Activated T-helper 2 cell treated with anti-CD3 and anti-CD28 coated beads, Interferon-gamma antibody, Interleukin-2, Interleukin-4, amounts not matched to agents 10 μg/mL and 5 μg/mL and 100 μg/mL, durations not matched to agents 14 hours and 24 hours and 36 hours (primary cell): Measurements from ENCODE around the gene MRPL43. TPM values are rescaled to one million over a fixed set of nuclear protein-coding genes. Genes with fewer than 3 reads are reported as not detected.

Experiments used
- DNase-seq: peaks from one replicate; pipeline ENCODE4 v3.0.0; 2021; ENCODE audit warnings: low spot score
- H3K27ac Mint-ChIP-seq: one replicate; pipeline ENCODE4 v1.8.0; 2021; ENCODE audit warnings: mixed read lengths
- H3K27me3 Mint-ChIP-seq: one replicate; pipeline ENCODE4 v1.8.0; 2021; ENCODE audit warnings: low read depth, mixed read lengths
- H3K36me3 Mint-ChIP-seq: one replicate; pipeline ENCODE4 v1.8.0; 2021; ENCODE audit warnings: low read depth, mixed read lengths
- H3K4me1 Mint-ChIP-seq: one replicate; pipeline ENCODE4 v1.8.0; 2021; ENCODE audit warnings: low read depth, mixed read lengths
- H3K4me3 Mint-ChIP-seq: one replicate; pipeline ENCODE4 v1.8.0; 2021; ENCODE audit warnings: low read depth, mild to moderate bottlenecking, moderate library complexity, mixed read lengths
- H3K9me3 Mint-ChIP-seq: one replicate; pipeline ENCODE4 v1.8.0; 2021; ENCODE audit warnings: mixed read lengths
- intact Hi-C: fragments of 100-400 bp; cut with micrococcal nuclease; formaldehyde crosslinking; loops from one replicate; pipeline ENCODE4 v1.15.1; 2023
- total RNA-seq: library from RNA; stranded (reverse); gene quantifications from 2 replicates; pipeline ENCODE4 v1.2.3, GENCODE V29; 2022

MRPL43 gene
- total RNA-seq, 1 donor from 2014 or later, result 62.7 TPM

DNA sequence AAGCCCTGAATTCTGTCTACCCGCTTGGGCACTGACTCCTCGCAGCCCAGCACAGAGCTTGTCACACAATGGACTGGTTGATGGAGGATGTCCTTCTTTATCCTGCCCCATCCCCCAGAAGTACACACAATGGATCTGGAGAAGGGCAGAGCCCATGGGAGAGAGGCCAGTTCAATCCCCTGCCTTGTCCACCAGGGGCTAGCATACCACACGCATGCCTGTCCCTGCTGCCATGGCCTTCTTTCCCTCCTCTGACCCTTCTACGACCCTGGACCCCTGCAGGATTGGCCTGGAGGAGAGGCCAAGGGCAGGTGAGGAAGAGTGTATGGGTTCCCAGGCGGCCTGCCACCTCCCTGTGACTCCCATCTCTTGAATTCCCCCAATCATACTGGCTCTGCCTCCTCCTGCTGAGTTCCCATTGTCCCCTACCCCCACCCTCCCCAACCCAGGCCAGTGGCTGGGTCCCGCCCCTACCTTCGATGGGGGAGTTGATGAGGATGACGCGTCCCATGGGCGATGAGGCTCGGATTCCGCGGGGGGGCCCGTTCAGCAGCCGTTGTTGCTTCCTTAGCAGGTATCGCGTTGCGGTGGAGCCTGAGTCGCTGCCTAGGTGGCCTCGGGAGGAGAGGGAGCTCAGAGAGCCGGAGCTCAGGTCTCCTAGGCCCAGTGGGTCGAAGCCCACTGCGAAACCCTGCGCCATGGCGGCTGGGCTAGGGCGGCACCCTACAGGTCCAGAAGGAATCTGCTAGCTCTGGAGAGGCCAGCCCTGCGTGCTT is 42.4 kb upstream of the MRPL43 start:
- Mint-ChIP-seq H3K4me1 (peaks cover 15% of the 10 kb centered on the region), H3K27ac (no peak overlapping the region), H3K27me3 (peaks cover 21% of the 10 kb centered on the region), H3K36me3 (peaks cover 5% of the 10 kb centered on the region), H3K4me3 (no peak overlapping the region), H3K9me3 (no peaks in the 10 kb centered on the region)
- intact Hi-C loops, result loop anchor here (5.0 kb wide), 1 partner anchor 323 kb away; the partner anchor contains the start of gene BTRC
- no peak for DNase-seq

DNA sequence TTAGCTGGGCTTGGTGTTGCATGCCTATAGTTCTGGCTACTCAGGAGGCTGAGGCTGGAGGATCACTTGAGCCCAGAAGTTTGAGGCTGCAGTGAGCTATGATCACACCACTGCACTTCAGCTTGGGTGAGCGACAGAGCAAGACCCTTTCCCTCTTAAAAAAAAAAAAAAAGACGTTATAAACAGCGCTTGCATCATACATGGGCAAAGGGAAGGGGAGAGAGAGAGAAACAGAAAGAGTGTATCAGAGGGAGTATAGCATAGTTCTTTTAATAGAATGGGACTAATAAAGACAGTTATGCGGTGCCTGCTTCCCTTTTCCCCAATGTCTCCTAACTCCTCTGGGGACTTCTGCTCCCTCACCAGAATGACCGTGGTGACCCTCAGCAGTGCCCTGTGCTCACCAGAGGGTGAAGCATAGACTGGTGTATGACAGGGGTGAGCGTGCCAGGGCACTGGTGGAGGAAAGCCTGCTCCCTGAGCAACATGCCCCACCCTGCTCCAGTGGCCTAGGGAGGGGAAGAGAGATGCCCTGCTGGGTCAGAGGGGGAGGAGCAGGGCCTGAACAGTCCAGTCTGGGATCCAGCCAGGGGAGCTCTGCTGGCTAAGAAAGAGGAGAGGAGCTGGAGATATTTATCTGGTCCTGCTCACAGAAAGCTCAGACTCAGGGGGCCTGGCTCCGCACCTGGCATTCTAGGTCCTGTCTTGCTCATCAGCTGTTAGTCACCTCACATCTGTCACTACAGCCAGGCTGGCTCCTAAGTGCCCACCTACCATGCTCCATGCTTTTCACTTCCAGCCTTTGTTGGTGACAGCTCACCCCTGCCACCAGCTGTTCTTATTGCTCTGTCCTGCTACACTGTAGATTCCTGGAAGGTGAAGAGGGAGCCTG is 41.4 kb upstream of the MRPL43 start:
- Mint-ChIP-seq H3K4me1 (peaks cover 12% of the 10 kb centered on the region), H3K4me3 (no peak overlapping the region), H3K9me3 (no peaks in the 10 kb centered on the region), H3K27me3 (peaks cover 21% of the 10 kb centered on the region), H3K36me3 (peaks cover 5% of the 10 kb centered on the region), H3K27ac (no peak overlapping the region)
- intact Hi-C loops, result no loop called here
- no peak for DNase-seq

DNA sequence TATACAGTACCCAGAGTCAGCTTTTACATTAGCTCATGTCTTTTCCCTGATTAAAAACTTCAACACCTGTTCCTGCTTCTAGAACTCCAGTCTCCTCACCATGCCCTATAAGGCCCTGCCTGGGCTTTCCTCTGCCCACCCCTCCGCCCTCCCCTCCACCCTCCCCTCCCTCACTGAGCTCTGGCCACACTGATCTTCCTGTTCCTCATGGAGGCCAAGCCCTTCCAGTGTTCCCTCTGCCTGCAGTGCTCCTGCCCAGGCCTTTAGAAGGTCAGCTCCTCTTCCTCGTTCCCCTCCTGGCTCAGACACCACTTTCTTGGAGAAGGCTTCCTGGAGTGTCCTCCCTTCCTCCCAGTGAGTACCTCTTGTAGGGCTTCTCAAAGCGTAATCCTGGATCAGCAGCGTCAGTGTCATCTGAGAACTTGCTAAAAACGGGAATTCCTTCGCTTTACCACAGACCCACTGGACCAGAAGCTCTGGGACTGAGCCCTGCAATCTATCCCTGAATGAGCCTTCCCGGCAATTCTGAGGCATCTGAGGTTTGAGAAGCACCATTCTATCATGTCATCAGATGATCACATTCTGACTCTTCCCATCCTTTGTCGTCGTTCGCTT is 39.9 kb upstream of the MRPL43 start:
- Mint-ChIP-seq H3K27me3 (peaks cover 21% of the 10 kb centered on the region), H3K27ac (no peak overlapping the region), H3K4me3 (no peak overlapping the region), H3K9me3 (no peaks in the 10 kb centered on the region), H3K4me1 (no peaks in the 10 kb centered on the region), H3K36me3 (no peaks in the 10 kb centered on the region)
- intact Hi-C loops, result no loop called here
- DNase-seq, result no peak

DNA sequence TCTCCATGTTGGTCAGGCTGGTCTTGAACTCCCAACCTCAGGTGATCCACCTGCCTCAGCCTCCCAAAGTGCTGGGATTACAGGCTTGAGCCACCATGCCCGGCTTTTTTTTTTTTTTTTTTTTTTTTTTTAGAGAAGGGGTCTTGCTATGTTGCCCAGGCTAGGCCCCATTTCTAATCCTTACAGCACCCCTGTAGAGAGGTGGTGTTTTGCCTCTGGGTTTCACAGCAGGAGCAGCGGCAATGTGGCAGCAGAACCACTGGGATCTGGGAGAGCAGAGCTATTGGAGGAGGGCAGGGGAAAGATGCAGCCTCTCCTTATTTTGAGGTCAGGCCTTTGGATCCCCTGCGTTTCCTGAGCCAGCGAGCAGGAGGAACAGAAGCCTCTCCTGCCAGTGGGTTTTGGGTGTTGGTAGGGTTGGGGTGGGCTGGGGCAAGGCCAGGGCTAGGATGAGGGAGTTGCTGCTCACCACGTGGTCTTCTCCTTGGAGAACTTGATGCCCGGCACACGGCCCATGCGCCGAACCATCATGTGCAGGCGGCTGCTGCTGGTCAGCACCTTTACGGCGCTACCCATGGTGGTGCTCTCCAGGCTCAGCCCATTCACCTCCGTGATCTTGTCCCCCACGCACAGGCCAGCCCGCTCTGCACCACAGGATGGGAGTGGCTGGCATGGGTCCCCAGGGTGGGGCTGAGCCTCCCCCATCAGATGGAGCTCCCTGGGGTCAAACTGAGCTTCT is 35.8 kb upstream of the MRPL43 start:
- Mint-ChIP-seq H3K27me3 (peaks cover 20% of the 10 kb centered on the region), H3K4me3 (no peak overlapping the region), H3K36me3 (no peaks in the 10 kb centered on the region), H3K4me1 (peaks cover 5% of the 10 kb centered on the region), H3K27ac (no peak overlapping the region), H3K9me3 (no peaks in the 10 kb centered on the region)
- intact Hi-C loops, result no loop called here
- no peak for DNase-seq

DNA sequence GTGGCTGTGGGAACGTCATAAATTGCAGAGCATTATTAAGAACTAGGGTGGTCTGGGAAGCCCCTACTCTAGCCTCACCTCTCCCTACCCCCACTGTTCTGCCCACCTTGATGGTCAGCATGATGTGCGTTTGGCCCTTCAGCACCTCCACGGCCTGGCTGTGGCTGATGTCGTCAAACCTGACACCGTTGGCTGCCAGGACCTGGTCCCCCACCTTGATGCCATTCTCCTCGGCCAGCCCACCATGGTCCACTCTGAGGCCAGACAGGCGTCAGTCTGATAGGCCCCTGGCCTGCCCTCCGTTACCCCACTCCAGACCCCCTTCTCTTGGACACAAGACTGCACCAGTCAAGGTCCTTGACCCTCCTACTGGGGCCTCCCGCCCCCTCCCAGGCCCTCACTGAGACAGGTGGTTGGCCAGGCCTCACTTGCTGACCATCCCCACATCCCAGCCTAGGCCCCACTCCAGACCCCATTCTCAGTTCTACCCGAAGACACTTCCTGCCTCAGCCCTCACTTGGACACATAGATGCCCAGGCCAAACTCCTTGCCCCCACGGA is 34.5 kb upstream of the MRPL43 start:
- Mint-ChIP-seq H3K36me3 (no peaks in the 10 kb centered on the region), H3K27me3 (peaks cover 22% of the 10 kb centered on the region), H3K9me3 (no peaks in the 10 kb centered on the region), H3K4me1 (peaks cover 5% of the 10 kb centered on the region), H3K27ac (no peak overlapping the region), H3K4me3 (no peak overlapping the region)
- no peak for DNase-seq
- intact Hi-C loops, result no loop called here

DNA sequence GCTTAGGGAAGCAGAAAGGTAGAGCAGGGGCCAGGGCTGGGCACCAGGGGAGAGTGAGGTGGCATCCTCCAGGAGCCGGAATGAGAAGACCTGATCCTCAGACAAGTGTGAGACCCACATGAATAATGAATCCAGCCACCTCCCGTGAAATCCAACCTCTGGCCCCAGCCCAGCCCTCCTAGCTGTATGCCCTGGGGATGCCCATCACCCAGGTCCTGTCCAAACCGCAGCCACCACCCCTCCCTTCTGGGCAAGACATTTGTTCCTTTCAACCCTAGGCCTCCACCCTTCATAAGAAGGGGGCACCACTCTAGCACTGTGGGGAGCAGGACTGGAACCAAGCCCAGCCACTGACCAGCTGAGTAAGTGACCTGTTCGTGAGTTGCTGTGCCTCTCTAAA is 33.9 kb upstream of the MRPL43 start:
- Mint-ChIP-seq H3K4me1 (peaks cover 5% of the 10 kb centered on the region), H3K4me3 (no peak overlapping the region), H3K27me3 (peaks cover 27% of the 10 kb centered on the region), H3K36me3 (no peaks in the 10 kb centered on the region), H3K9me3 (no peaks in the 10 kb centered on the region), H3K27ac (no peak overlapping the region)
- DNase-seq, result no peak
- intact Hi-C loops, result no loop called here

DNA sequence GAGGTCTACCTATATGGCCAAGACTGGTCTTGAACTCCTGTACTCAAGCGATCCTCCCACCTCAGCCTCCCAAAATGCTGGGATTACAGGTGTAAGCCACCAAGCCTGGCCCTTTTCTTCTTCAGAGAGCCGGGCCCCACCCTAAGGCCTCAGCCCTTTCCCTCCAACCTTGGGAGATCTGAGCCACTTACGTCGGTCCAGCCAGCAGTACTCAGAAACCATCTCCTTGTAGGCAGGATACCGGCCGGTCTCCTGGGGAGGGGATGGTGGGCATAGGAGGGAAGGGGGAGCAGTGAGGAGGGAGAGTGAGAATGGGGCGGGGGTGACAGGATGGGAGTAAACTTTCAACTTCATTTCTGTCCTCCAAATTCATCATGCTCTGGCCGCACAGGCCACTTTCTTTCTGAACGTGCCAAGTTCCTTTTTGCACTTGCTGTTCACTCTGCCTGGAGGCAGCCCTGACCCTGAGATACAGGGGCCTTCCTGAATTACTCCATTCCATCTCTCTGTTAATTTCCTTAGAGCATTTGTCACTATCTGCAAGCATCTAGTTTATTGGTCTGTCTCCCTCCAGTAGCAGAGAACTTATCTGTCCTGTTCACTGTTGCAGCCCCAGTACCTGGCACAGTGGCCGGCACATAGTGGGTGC is 33.3 kb upstream of the MRPL43 start:
- Mint-ChIP-seq H3K4me3 (no peak overlapping the region), H3K27ac (no peak overlapping the region), H3K4me1 (peaks cover 6% of the 10 kb centered on the region), H3K9me3 (no peaks in the 10 kb centered on the region), H3K27me3 (peaks cover 30% of the 10 kb centered on the region), H3K36me3 (no peaks in the 10 kb centered on the region)
- intact Hi-C loops, result no loop called here
- no peak for DNase-seq

DNA sequence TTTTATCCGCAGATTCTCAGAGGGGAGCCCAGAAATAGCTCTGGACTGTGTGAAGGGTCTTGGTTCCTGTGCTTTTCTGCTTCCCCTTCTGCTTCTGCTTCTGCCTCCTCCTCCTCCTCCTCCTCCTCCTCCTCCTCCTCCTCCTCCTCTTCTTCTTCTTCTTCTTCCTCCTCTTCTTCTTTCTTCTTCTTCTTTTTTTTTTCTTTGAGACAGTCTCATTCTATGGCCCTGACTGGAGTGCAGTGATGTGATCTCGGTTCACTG is 32.1 kb upstream of the MRPL43 start:
- no peak overlapping the region for H3K27ac Mint-ChIP-seq
- peaks cover 30% of the 10 kb centered on the region for H3K27me3 Mint-ChIP-seq
- DNase-seq, result no peak
- H3K4me3 Mint-ChIP-seq, result no peak overlapping the region
- intact Hi-C loops, result loop anchor here (2.0 kb wide), 1 partner anchor 47 kb away; no protein-coding TSS in a partner anchor
- H3K36me3 Mint-ChIP-seq, result no peaks in the 10 kb centered on the region
- H3K4me1 Mint-ChIP-seq, result peaks cover 14% of the 10 kb centered on the region
- no peaks in the 10 kb centered on the region for H3K9me3 Mint-ChIP-seq

DNA sequence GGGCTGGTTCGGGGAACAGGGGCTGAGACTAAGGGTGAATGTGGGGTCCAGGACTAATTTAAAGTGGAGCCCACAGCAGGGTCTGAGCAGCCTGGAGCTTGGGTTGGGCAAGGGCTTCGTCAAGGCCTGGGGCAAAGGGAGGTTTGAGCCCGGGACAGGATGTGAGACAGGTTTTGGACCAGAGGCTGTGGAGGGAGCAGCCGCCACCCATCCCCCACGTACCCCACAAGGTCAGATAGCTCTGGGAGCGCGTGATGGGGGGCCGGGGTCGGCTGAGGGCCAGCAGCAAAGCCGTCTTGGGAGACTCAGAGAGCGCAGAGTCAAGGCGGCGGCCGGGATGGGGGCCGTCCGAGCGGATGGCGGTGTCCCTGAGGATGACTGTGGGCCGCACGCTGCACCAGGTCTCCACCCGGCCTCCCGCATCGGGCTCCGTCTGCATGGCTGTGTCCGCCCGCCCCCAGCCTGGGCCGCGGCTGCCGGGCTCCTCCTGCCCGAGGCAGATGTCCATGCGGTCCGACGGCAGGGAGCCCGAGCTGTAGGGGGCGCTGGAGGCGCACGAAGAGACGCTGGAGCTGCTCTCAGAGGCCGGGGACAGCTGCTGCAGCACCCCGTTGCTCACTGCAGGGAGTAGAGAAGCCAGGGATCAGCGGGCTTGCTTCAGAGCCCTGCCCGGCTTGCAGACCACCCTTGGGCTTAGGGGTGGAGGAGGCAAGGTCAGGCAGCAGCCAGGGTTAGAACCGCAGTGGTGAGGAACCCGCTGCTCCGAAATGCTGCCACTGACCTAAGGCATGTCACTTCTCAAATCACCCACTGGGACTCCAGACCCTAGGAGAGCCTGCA is 31.5 kb upstream of the MRPL43 start:
- Mint-ChIP-seq H3K4me3 (no peak overlapping the region), H3K36me3 (no peaks in the 10 kb centered on the region), H3K9me3 (no peaks in the 10 kb centered on the region), H3K27me3 (peaks cover 30% of the 10 kb centered on the region), H3K4me1 (peaks cover 18% of the 10 kb centered on the region), H3K27ac (no peak overlapping the region)
- intact Hi-C loops, result loop anchor here (2.0 kb wide), 1 partner anchor 48 kb away; no protein-coding TSS in a partner anchor
- peak; percentile 71 for DNase-seq

DNA sequence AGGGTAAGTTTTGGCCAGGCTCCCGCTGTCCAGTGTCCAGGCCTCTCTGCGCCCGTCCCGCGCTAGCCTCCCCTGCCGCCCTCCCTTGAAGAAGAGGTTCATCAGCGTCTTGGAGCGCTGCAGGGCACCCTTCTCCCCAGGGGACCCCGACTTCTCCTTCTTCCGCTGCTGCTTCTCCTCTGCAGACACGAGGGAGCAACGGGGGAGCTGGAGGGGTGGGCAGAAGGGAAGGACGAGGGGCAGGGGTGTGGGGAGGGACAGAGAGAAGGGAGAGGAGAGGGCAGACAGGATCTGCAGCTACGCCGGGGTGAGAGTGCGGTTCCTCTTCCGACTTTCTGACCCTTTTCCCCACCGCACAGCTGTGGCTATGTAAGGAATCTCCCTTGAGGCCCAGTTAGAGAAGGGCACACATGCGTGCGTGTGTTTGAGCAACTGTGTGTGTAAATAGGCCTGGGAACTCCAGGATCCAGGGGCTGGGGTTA is 30.9 kb upstream of the MRPL43 start:
- intact Hi-C loops, result loop anchor here (2.0 kb wide), 1 partner anchor 49 kb away; no protein-coding TSS in a partner anchor
- no peaks in the 10 kb centered on the region for H3K9me3 Mint-ChIP-seq
- H3K27me3 Mint-ChIP-seq, result peaks cover 32% of the 10 kb centered on the region
- H3K36me3 Mint-ChIP-seq, result no peaks in the 10 kb centered on the region
- H3K27ac Mint-ChIP-seq, result no peak overlapping the region
- H3K4me3 Mint-ChIP-seq, result no peak overlapping the region
- DNase-seq, result no peak
- peaks cover 22% of the 10 kb centered on the region for H3K4me1 Mint-ChIP-seq

DNA sequence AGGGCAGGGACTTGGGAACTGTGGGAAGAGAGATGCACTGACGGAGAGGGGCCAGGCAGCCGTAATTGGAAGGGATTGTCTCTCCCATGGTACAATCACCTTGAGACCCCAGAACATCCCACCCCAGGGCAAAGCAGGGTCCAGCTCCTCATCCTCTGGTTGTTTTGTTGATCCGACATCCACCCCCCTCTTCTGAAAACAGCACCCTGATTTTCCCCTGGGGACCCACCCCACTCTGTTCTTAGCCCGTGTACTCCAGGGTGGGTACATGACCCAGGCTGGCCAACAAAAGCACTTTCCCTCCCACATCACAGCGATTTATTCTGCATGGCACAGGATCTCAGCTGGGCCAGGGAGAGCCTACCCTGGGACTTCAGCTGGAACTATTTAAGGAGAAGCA is 29.5 kb upstream of the MRPL43 start:
- peaks cover 27% of the 10 kb centered on the region for H3K4me1 Mint-ChIP-seq
- DNase-seq, result no peak
- no peaks in the 10 kb centered on the region for H3K9me3 Mint-ChIP-seq
- H3K27me3 Mint-ChIP-seq, result peaks cover 33% of the 10 kb centered on the region
- H3K27ac Mint-ChIP-seq, result no peak overlapping the region
- H3K36me3 Mint-ChIP-seq, result no peaks in the 10 kb centered on the region
- no peak overlapping the region for H3K4me3 Mint-ChIP-seq
- intact Hi-C loops, result no loop called here
